Adrenal gland (tissue), 5 donors: Measurements from ENCODE around the gene CREB5.

Experiments used
- POLR2A ChIP-seq, 2 donors: fragments of 450-650 bp; IDR thresholded peaks; one replicate each; pipeline ENCODE4 v1.6.1; 2017; ENCODE audit warnings: antibody characterized with exemption in 2 of 2, mild to moderate bottlenecking in 2 of 2, moderate library complexity in 1 of 2
- TF ChIP-seq, protein P1 (sequence below), 6 experiments: fragments of 450-650 bp in 4 of 6; fragments of 200-600 bp in 2 of 6; sonication (generic) in 1 of 6; IDR thresholded peaks; 1 replicate in 5 of 6; 2 replicates in 1 of 6; pipeline versions ENCODE4 v1.5.1 to v1.8.0; 2016 to 2021; ENCODE audit warnings: antibody characterized with exemption in 6 of 6, mild to moderate bottlenecking in 2 of 6, moderate library complexity in 1 of 6
- donor health status: DM: no; HTN: no; CAD: no.

DNA sequence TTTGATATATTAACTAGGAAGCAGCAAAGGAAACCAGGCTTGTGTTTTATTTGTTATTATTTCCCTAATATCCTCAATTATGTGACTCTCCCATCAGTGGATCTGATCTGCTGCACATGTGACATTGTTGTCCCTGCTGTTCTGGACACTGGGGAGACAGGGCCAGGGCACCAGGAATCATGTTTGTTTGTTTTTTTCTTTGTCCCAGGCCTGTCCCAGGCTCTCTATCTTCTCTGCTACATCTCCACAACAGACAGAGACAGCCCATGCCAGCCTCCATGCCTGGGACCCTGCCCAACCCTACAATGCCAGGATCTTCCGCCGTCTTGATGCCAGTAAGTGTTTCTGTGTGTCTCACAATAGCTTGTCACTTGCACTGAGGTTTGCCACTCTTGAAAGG, 306.2 kb downstream of the CREB5 start:
- TF ChIP-seq, protein P1, sequence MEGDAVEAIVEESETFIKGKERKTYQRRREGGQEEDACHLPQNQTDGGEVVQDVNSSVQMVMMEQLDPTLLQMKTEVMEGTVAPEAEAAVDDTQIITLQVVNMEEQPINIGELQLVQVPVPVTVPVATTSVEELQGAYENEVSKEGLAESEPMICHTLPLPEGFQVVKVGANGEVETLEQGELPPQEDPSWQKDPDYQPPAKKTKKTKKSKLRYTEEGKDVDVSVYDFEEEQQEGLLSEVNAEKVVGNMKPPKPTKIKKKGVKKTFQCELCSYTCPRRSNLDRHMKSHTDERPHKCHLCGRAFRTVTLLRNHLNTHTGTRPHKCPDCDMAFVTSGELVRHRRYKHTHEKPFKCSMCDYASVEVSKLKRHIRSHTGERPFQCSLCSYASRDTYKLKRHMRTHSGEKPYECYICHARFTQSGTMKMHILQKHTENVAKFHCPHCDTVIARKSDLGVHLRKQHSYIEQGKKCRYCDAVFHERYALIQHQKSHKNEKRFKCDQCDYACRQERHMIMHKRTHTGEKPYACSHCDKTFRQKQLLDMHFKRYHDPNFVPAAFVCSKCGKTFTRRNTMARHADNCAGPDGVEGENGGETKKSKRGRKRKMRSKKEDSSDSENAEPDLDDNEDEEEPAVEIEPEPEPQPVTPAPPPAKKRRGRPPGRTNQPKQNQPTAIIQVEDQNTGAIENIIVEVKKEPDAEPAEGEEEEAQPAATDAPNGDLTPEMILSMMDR (IDR thresholded peaks at IDR 0.05): no peak
- TF ChIP-seq POLR2A (IDR thresholded peaks at IDR 0.05): no peak
